Measurements from ENCODE around the gene BRF1.

Gene BRF1

DNA sequence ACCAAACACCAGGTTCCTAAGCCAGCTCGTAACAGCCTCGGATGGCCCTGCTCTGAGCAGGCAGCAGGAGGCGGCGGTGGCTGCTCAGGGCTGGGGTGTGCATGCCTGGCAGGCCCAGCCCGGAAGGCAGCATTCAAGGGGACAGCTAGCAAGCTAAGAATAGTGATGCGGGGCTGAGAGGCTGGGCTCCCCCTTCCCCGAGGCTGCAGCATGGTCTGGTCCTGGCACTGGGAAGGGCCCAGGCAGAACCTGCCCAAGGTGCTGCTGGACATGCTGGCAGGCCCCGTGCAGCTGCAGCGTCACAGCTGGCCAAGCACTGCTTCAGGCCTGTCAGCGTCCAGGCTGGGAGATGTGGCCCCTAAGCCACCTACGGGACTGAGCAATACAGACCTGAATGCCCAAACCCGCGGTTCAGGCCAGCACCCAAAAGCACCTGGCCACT is 93.3 kb downstream of the BRF1 start:
- DNase-seq: no peak

GRCh38 chr14:105206873-105207272 is 93.9 kb downstream of the BRF1 start:
- no peak for DNase-seq

GRCh38 chr14:105205673-105206208 is 95.1 kb downstream of the BRF1 start:
- DNase-seq: no peak

- no peak for DNase-seq
Measured at GRCh38 chr14:105204931-105205672, 95.7 kb downstream of the BRF1 start.

DNA sequence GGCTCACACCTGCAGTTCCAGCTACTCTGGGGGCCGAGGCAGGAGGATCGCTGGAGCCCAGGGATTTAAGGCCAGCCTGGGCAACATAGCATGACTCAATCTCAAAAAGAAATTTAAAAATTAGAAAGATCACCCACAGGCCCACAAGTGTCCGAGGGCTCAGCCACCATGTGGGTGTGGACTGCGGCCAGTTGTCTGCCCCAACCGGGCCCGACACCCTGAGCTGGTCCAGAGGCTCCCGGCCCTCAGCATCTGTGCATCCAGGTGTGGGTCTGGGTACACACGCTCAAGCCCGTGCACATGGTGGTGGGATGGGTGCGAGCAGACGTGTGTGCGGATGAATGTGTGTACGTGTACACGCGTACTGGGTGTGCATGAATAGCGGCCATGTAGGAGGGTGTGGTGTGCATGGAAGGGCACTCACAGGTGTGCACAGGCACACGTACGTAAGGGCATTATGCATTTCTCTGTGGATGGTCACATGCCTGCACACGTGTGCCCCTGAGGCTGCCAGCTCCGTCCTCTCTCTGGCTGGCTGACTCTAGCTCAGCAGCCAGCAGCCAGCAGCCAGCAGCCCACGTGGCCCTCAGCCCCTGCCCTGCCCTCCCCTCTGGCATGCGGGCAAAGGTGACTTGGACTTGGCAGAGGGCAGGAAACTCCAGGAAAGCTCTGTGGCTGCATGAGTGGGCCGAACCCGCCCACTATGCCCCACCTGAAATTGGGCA is 96.4 kb downstream of the BRF1 start:
- peak; percentile 31 for DNase-seq

- DNase-seq: no peak
Measured at GRCh38 chr14:105203701-105204100, 97.1 kb downstream of the BRF1 start.

- DNase-seq: peak; percentile 31
Measured at GRCh38 chr14:105203057-105203531, 97.7 kb downstream of the BRF1 start.

DNA sequence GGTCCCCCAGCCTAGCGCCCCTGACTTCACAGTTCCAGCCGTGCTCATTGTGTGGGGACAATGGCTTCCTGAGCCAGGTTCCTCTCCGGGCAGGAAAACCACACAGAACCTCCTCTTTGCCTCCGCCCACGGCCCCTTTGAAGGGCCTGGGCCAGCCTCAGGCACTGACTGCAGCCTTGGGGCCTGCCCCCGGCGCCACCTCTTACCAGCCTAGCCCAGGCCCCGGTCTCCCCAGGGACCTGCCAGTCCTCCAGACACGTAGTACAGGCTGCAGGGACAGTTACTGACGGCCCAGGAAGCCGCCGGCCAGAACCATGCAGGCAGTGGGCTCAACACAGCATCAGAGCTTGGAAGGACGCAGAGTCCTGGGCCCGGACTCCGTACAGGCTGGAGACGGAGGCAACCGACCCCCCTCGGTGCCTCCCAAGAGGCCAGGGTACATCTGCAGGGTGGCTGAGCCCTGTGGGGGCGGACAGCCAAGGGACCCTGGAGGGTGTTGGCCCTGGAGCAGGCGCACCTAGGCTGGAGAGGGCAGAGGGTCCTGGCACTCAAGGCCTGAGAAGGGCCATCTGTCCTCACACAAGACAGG is 98.8 kb downstream of the BRF1 start:
- no peak for DNase-seq

GRCh38 chr14:105201156-105201924 is 99.5 kb downstream of the BRF1 start:
- no peak for DNase-seq

GRCh38 chr14:105200641-105201040 is 100.2 kb downstream of the BRF1 start:
- no peak for DNase-seq

- no peak for DNase-seq
Measured at GRCh38 chr14:105200074-105200473, 100.7 kb downstream of the BRF1 start.

DNA sequence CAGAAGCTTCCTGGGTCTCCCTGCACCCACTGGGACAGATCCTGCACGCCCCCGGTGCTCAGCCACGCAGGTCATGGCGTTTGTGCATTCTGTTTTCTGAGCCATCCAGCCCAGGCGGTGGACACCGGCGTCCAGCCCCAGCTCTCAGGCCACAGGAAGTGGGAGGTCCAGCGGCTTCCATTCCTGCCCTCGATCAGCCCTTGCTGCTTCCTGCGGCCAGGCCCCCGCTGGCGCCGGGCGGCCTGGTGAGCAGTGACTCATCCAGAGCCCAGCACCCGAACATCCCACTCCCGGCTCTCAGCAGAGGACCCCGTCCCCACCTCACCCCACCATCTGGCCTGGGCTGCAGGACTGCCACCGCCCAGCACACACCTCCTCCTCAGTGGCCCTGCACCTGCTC is 101.7 kb downstream of the BRF1 start:
- DNase-seq: peak; percentile 73

DNA sequence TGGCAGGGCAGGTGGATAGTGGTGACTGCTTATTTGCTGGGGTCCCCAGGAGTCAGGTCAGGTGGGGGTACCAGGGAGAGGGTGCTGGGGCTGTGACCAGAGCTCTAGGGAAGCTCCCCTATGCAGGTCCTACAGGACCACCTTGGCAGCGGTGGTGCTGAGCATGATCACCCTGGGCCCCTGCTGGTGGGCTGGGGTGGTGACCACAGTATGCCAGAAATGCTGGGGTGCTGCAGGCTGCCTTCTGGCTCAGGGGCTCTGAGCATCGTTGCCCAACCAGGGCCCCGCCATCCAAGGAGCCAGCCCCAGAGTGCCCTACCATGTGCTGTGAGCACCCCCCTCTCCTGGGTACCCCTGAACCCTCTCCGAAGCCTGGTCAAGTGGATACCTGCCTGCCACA is 102.2 kb downstream of the BRF1 start:
- DNase-seq: no peak

- DNase-seq: peak; percentile 55
Measured at GRCh38 chr14:105197211-105197641, 103.6 kb downstream of the BRF1 start.

- DNase-seq: no peak
Measured at GRCh38 chr14:105196265-105196960, 104.4 kb downstream of the BRF1 start.

- no peak for DNase-seq
Measured at GRCh38 chr14:105195522-105196264, 105.1 kb downstream of the BRF1 start.

- DNase-seq: no peak
Measured at GRCh38 chr14:105195051-105195450, 105.8 kb downstream of the BRF1 start.

- no peak for DNase-seq
Measured at GRCh38 chr14:105193916-105194782, 106.7 kb downstream of the BRF1 start.

DNA sequence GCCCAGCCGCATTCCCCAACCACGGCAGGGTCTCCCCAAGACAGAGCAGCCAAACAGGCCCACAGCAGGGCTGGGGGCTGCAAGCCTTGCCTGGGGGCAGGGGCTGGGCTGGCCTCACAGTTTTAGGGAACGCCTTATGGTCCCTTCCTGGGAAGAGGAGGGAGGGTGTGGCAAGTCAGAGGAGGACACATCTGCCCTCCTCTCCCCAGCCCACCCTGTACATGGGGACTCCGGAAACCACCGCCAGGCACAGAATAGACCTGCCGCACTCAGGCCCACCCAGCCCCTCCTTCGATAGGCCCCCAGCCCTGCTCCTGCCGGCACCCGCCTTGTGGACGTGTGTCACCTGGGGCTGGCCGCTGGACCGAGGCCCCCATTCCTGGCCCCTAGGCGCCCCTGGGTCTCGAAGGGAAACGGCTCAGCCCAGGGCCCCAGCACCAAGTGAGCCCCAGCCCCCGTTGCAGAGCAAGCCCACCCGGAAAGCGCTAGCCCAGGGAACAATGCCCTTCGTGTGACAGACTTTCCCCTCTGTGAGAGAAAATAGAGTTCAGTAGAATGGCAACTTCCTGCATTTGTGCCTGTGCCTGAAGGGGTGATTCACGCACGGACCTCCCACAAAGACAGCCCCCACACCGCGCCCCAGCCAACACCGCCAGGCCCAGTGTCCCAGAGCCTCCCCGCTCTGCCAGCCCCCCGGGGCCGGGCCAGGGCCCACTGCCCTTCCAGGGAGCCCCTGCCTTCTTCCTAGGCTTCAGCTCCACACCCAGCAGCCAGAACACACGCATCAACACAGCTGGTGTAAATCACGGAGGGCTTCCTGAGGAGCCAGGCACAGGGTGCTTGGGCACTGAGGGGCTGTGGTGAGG is 107.7 kb downstream of the BRF1 start:
- no peak for DNase-seq

All from NCI-H226 (cell line).